T47D (cell line): ENCODE measurements around the gene PPP3R1.

ENCODE experiments used
- DNase-seq, 2 experiments: peaks; one replicate each; pipeline versions ENCODE4 v3.0.0 to v3.0.0-alpha.2; 2011 to 2012; ENCODE audit warnings: low read depth in 1 of 2, low spot score in 1 of 2
- JUND ChIP-seq: IDR thresholded peaks from 2 replicates; pipeline ENCODE4 v1.6.1; 2012; ENCODE audit warnings: low read depth
- in situ Hi-C: cut with HindIII; loops from 2 replicates; pipeline ENCODE4 v1.10.0; 2016; ENCODE audit warnings: low sequenced_read_pairs, low pct_unique_long_range_greater_than_20kb

Gene PPP3R1

DNA sequence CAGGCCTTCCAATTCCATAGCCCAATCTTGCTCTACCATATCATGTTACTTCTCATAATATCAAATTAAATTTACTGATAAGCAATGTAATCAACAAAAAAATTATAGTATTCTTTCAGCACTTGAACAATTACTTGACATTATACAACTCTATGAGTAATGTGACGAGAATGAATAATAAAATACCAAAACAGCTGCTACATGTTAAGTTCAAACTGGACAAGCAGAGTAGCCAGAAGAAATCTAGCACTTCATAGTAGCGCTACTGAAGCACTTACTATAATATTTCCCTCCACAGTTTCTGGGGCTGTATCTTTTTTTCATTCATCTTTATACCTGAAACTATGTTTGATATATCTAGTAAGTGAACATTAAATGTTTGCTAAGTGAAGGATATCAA lies 14.9 kb downstream of the PPP3R1 start:
- no peak for TF ChIP-seq JUND
- in situ Hi-C loops = no loop called here
- no peak for DNase-seq

DNA sequence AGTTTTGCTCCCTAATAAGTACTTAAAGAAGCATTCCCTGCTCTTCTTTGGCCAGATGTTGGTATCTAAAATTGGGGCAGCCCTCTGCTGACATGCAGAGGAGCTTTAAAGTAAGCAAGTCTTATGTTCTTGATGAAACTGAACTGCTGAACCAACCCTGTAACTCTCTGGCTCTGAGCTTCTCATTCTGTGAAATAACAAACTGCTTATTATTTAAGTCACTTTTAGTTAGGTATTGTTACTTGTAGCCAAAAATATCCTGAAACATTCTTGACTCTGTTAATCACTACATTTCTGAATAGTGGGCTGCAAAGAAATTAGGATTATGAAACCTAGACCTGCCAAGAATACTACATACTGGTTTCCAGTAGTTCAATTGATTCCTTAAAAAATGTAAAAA lies 15.5 kb downstream of the PPP3R1 start:
- in situ Hi-C loops = no loop called here
- no peak for DNase-seq
- TF ChIP-seq JUND = no peak

- in situ Hi-C loops = no loop called here
- no peak for DNase-seq
- no peak for TF ChIP-seq JUND
Observed at GRCh38 chr2:68236103-68236734, 16.1 kb downstream of the PPP3R1 start.

DNA sequence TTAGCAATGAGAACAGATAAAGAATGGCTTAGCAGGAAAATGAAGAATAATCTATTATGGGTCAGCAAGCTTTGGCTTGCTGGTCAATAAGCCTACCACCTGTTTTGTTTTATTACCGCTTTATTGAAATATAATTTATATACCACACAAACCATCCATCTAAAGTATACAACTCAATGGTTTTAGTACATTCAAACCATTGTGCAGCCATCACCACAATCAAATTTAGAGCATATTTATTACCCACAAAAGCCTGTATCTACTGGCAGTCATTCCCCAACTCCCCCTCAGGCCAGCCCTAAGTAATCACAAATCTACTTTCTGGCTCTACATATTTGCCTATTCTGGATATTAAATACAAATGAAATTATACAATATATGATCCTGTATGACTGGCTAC lies 17.2 kb downstream of the PPP3R1 start:
- in situ Hi-C loops = no loop called here
- no peak for TF ChIP-seq JUND
- DNase-seq = no peak

- no peak for DNase-seq
- TF ChIP-seq JUND = no peak
- in situ Hi-C loops = no loop called here
Observed at GRCh38 chr2:68234405-68234804, 17.9 kb downstream of the PPP3R1 start.

DNA sequence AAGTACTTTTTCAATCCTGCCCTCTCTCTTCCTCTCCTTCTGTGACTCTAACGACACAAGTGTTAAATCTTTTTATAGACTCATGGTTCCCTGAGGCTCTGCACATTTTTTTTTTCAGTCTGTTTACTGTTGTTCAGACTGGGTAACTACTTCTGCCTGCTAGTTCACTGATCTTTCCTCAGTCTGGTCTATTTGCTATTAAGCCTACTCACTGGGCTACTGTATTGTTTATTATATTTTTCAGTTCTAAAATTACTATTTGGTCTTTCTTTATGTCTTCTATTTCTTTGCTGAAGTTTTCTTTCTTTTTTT lies 21.3 kb downstream of the PPP3R1 start:
- in situ Hi-C loops = no loop called here
- no peak for TF ChIP-seq JUND
- DNase-seq = peak in 1 of 2 experiments; percentile 15

- no peak for DNase-seq
- in situ Hi-C loops = no loop called here
- no peak for TF ChIP-seq JUND
Observed at GRCh38 chr2:68230241-68231060, 21.9 kb downstream of the PPP3R1 start.

DNA sequence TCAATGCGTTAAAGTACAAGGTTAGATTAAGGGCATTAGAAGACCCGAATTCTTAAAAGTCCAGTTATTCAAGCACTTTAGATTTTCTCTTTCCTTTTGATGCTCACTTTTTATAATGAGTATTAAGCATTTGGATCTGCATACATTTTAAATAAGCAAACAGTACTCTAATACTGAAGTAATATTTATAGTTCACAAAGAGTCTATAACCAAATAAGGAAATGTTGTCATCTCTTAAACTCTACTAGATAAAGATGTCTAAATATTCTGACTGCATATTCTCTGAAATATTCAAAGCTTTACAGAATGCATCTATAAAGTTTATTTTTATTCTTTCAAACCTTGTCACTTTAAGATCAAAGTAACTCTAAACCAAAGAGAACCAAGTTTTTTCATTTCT lies 25.5 kb downstream of the PPP3R1 start:
- DNase-seq = no peak
- in situ Hi-C loops = no loop called here
- no peak for TF ChIP-seq JUND

DNA sequence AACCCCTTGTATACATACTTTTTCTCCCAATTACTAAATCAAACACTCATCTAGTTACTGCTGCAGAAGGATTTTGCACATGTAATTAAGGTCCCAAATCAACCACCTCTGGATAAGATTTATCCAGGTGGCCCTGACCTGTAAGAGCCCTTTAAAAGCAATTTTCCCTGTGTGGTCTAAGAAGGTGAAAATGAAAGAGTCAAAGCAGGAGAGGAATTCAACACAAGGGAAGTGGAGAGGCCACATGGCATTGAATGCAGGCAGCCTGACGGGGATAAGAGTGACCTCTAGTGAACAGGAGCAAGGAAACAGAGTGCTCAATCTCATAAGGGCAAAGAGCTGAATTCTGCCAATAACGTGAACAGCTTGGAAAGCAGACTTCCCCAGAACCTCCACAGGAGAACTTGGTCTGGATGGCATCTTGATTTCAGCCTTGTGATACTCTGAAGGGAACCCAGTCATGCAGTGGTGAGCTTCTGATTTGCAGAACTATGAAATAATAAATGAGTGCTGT lies 27.2 kb downstream of the PPP3R1 start:
- peak in 1 of 2 experiments; percentile 51 for DNase-seq
- no peak for TF ChIP-seq JUND
- in situ Hi-C loops = no loop called here

DNA sequence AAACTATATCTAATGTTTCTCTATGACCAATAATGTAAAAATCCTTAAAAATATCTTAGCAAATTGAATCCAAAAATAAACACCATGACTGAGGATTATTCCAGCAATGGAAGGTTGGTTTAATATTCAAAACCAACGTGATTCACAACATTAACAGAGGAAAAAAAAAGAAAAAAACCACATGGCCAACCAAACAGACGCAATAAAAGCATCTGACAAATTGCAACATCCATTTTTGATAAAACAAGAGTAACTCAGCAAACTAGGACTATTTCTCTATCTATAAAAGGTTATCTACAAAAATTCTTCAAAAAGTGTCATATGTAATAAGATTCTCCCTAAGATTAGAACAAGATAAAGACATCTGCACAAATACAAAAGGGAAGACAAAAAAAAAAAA lies 28.9 kb downstream of the PPP3R1 start:
- DNase-seq = no peak
- TF ChIP-seq JUND = no peak
- in situ Hi-C loops = no loop called here

DNA sequence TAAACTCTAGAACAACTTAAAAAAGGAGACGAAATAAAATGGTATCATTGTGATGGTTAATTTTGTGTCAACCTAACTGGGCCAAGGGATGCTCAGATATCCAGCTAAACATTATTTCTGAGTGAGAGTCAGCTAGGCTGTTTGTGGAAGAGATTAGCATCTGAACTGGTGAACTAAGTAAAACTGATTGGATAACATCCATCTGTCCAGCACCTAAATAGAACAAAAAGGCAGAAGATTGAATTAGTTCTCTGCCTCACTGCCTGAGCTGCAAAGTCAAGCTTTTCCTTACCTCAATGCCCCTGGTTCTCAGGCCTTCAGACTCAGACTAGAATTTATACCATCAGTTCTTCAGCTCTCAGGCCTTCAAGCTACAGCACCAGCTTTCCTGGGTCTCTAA lies 30.0 kb downstream of the PPP3R1 start:
- in situ Hi-C loops = no loop called here
- TF ChIP-seq JUND = no peak
- no peak for DNase-seq

GRCh38 chr2:68218343-68218901 lies 33.9 kb downstream of the PPP3R1 start:
- DNase-seq = no peak
- no peak for TF ChIP-seq JUND
- in situ Hi-C loops = no loop called here

GRCh38 chr2:68217729-68218128 lies 34.6 kb downstream of the PPP3R1 start:
- no peak for TF ChIP-seq JUND
- in situ Hi-C loops = no loop called here
- no peak for DNase-seq
